B cell (primary cell): ENCODE data around the gene MYO10. TPM values are rescaled to one million over a fixed set of nuclear protein-coding genes. Genes with fewer than 3 reads are reported as not detected.

Source experiments
- ATAC-seq: fragments of 200-7000 bp; cut with Tn5 transposase; one replicate; pipeline ENCODE4 v1.10.0; 2021; ENCODE audit warnings: low read depth, mild to moderate bottlenecking, moderate number of reproducible peaks, moderate library complexity
- CTCF ChIA-PET: fragments of 350-600 bp; sonication (Branson Sonifier 250); formaldehyde crosslinking; loops from one replicate; lab custom pipeline; 2021; ENCODE audit warnings: antibody characterized with exemption, inconsistent platforms; lab: Charles Lee
- POLR2A ChIA-PET: fragments of 350-600 bp; sonication (Branson Sonifier 250); formaldehyde crosslinking; loops from one replicate; lab custom pipeline; 2021; ENCODE audit warnings: antibody characterized with exemption; lab: Charles Lee
- DNase-seq: peaks from one replicate; pipeline ENCODE4 v3.0.0; 2013
- H2AFZ ChIP-seq: 2 replicates; pipeline ENCODE4 v1.6.1; 2012; ENCODE audit warnings: mild to moderate bottlenecking, low read depth, low read length; ENCODE audit not compliant: insufficient read depth, poor library complexity, severe bottlenecking
- H3K27ac ChIP-seq, 2 donors: 1 replicate in 1 of 2; 2 replicates in 1 of 2; pipeline ENCODE4 v1.5.1; 2012 to 2013; ENCODE audit warnings: low read length in 2 of 2, mild to moderate bottlenecking in 2 of 2, moderate library complexity in 1 of 2
- H3K27me3 ChIP-seq, 4 experiments: fragments of 200-600 bp in 1 of 4; sonication (generic) in 1 of 4; replicated peaks in 1 of 4; 1 replicate in 2 of 4; 2 replicates in 2 of 4; pipeline versions ENCODE4 v1.6.1 to v1.7.0; 2013 to 2016; ENCODE audit warnings: low read length in 3 of 4, mild to moderate bottlenecking in 2 of 4, mixed read lengths in 1 of 4, moderate library complexity in 1 of 4; ENCODE audit not compliant: insufficient read depth in 4 of 4, control insufficient read depth in 3 of 4; ENCODE audit errors: control extremely low read depth in 1 of 4
- H3K36me3 ChIP-seq, 2 experiments: replicated peaks in 1 of 2; 1 replicate in 1 of 2; 2 replicates in 1 of 2; pipeline versions ENCODE4 v1.6.1 to v1.7.1; 2013; ENCODE audit warnings: low read length in 1 of 2; ENCODE audit not compliant: insufficient read depth in 2 of 2, control insufficient read depth in 1 of 2; ENCODE audit errors: control extremely low read depth in 1 of 2, extremely low read depth in 1 of 2
- H3K4me1 ChIP-seq, 2 donors: fragments of 200-600 bp in 1 of 2; sonication (generic) in 1 of 2; 1 replicate in 1 of 2; 2 replicates in 1 of 2; pipeline versions ENCODE4 v1.5.1 to v1.6.1; 2013 to 2017; ENCODE audit warnings: low read length in 2 of 2; ENCODE audit not compliant: control insufficient read depth in 2 of 2, insufficient read depth in 2 of 2
- H3K4me2 ChIP-seq: replicated peaks from 2 replicates; pipeline ENCODE3; 2012; ENCODE audit warnings: mild to moderate bottlenecking, low read depth, low read length; ENCODE audit not compliant: poor library complexity, severe bottlenecking
- H3K4me3 ChIP-seq, 5 experiments: fragments of 200-600 bp in 1 of 5; sonication (generic) in 1 of 5; 1 replicate in 3 of 5; 2 replicates in 2 of 5; pipeline versions ENCODE4 v1.5.1 to v1.7.0; 2011 to 2016; ENCODE audit warnings: low read length in 4 of 5, mild to moderate bottlenecking in 4 of 5, low read depth in 2 of 5, control low read depth in 1 of 5, moderate library complexity in 1 of 5; ENCODE audit not compliant: insufficient read depth in 1 of 5; ENCODE audit errors: control extremely low read depth in 1 of 5, extremely low read depth in 1 of 5
- H3K79me2 ChIP-seq: fragments of 200-600 bp; sonication (generic); one replicate; pipeline ENCODE4 v1.6.0; 2016; ENCODE audit warnings: low read length; ENCODE audit not compliant: control insufficient read depth, insufficient read depth
- H3K9ac ChIP-seq: fragments of 200-600 bp; sonication (generic); 2 replicates; pipeline ENCODE4 v1.6.1; 2017; ENCODE audit warnings: mild to moderate bottlenecking, low read length, moderate library complexity
- H3K9me3 ChIP-seq, 3 donors: one replicate each; pipeline versions ENCODE4 v1.6.1 to v1.7.1; 2013; ENCODE audit warnings: low read length in 2 of 3; ENCODE audit not compliant: control insufficient read depth in 2 of 3, insufficient read depth in 1 of 3; ENCODE audit errors: control extremely low read depth in 1 of 3
- H4K20me1 ChIP-seq: 2 replicates; pipeline ENCODE4 v1.6.0; 2012; ENCODE audit warnings: mild to moderate bottlenecking, low read length; ENCODE audit not compliant: insufficient read depth, control insufficient read depth, poor library complexity, severe bottlenecking
- H3K27ac Mint-ChIP-seq: one replicate; pipeline ENCODE4 v1.8.0; 2021; ENCODE audit warnings: mixed read lengths
- H3K27me3 Mint-ChIP-seq: one replicate; pipeline ENCODE4 v1.8.0; 2021; ENCODE audit warnings: mixed read lengths
- H3K4me1 Mint-ChIP-seq: one replicate; pipeline ENCODE4 v1.8.0; 2021; ENCODE audit warnings: mixed read lengths
- H3K4me3 Mint-ChIP-seq: one replicate; pipeline ENCODE4 v1.8.0; 2021; ENCODE audit warnings: mixed read lengths
- H3K9me3 Mint-ChIP-seq: one replicate; pipeline ENCODE4 v1.8.0; 2022; ENCODE audit warnings: mixed read lengths; ENCODE audit not compliant: insufficient read depth
- CTCF ChIP-seq: fragments of 200-600 bp; IDR thresholded peaks from one replicate; pipeline ENCODE4 v1.8.0; 2022; ENCODE audit warnings: antibody characterized with exemption, mild to moderate bottlenecking
- EZH2 ChIP-seq: IDR thresholded peaks from 2 replicates; pipeline ENCODE4 v1.6.1; 2012; ENCODE audit warnings: borderline replicate concordance, low read depth, mild to moderate bottlenecking, moderate library complexity, low read length; ENCODE audit not compliant: insufficient read depth, poor library complexity, severe bottlenecking
- WGBS: methylation state at CpG from one replicate; pipeline ENCODE4 v1.1.5; 2013; ENCODE audit warnings: missing lambda C conversion rate; ENCODE audit not compliant: insufficient coverage; 5-methylcytosine and 5-hydroxymethylcytosine counted together
- intact Hi-C: fragments of 100-400 bp; cut with micrococcal nuclease; formaldehyde crosslinking; loops from one replicate; pipeline ENCODE4 v1.10.0; 2022
- polyA plus RNA-seq: library from polyadenylated mRNA; depleted of rRNA; stranded (reverse); fragments of >200 nt; gene quantifications from 2 replicates; pipeline ENCODE4 v1.2.3, GENCODE V29; 2012
- small RNA-seq: library from RNA; depleted of rRNA; stranded (forward); fragments of <200 nt; gene quantifications from one replicate; pipeline ENCODE3, GENCODE V24; 2012; ENCODE audit warnings: low replicate concordance, low read depth; ENCODE audit not compliant: insufficient read length
- total RNA-seq, 2 donors: library from RNA; stranded (reverse); fragments of 120-200 nt in 1 of 2; gene quantifications; 1 replicate in 1 of 2; 2 replicates in 1 of 2; pipeline versions ENCODE4 v1.2.3 to v1.2.4, GENCODE V29; 2013 to 2022

Gene MYO10
- total and polyA plus RNA-seq, 2 donors (not counting 1 experiment from before 2014, with no cell fraction given), result 0.10 TPM; not detected in 1

- POLR2A ChIA-PET, result no interaction called here
- peaks cover 0 to 3% (median 0%) of the 10 kb centered on the region in 4 experiments for H3K27me3 ChIP-seq
- Mint-ChIP-seq H3K27ac (peak overlapping the region; percentile 90), H3K9me3 (no peaks in the 10 kb centered on the region), H3K4me3 (peak overlapping the region; percentile 93), H3K27me3 (peaks cover 14% of the 10 kb centered on the region), H3K4me1 (peaks cover 18% of the 10 kb centered on the region)
- peak overlapping the region; percentile 89 for H3K4me2 ChIP-seq
- H3K9me3 ChIP-seq, result no peaks in the 10 kb centered on the region
- WGBS, result 13% methylated on average over 31 of the region's 31 CpGs
- H3K9ac ChIP-seq, result peak overlapping the region; percentile 73
- H2AFZ ChIP-seq, result peak overlapping the region; percentile 85
- no peaks in the 10 kb centered on the region for H4K20me1 ChIP-seq
- H3K4me1 ChIP-seq, result peaks cover 18 to 20% of the 10 kb centered on the region in 2 donors
- TF ChIP-seq EZH2, result no peak
- DNase-seq (no peak), ATAC-seq (no peak)
- intact Hi-C loops, result loop anchor here (2.0 to 5.0 kb wide), 2 partner anchors 59 to 151 kb away; partner anchors contain the start of gene ZNF622
- H3K27ac ChIP-seq, result peak overlapping the region; percentile 34 to 58
- H3K79me2 ChIP-seq, result peaks cover 8% of the 10 kb centered on the region
- H3K4me3 ChIP-seq, result peak overlapping the region; percentile 19 to 80 (median 65)
- H3K36me3 ChIP-seq, result no peaks in the 10 kb centered on the region
- CTCF ChIA-PET, result interaction anchor here (1.1 to 1.2 kb wide), 2 partner anchors 15 to 126 kb away, joined by 3 to 4 read pairs; no protein-coding TSS in a partner anchor
Measured at GRCh38 chr5:16615741-16616535, 320.1 kb downstream of the MYO10 start.

GRCh38 chr5:16612007-16612406 is 324.1 kb downstream of the MYO10 start:
- intact Hi-C loops, result no loop called here
- no peaks in the 10 kb centered on the region for H3K9me3 Mint-ChIP-seq
- H3K27me3 Mint-ChIP-seq, result peaks cover 14% of the 10 kb centered on the region
- no peak overlapping the region for H3K4me3 ChIP-seq
- no peaks in the 10 kb centered on the region for H4K20me1 ChIP-seq
- peaks cover 18% of the 10 kb centered on the region for H3K4me1 Mint-ChIP-seq
- TF ChIP-seq CTCF (no peak), EZH2 (no peak)
- no peak for DNase-seq
- H3K27ac ChIP-seq, result no peak overlapping the region
- ATAC-seq, result no peak
- no peak overlapping the region for H2AFZ ChIP-seq
- CTCF ChIA-PET, result no interaction called here
- no CpG with 5 or more reads among the region's 2 CpGs for WGBS
- no peak overlapping the region for H3K4me2 ChIP-seq
- H3K9ac ChIP-seq, result no peak overlapping the region
- peaks cover 9% of the 10 kb centered on the region in 2 donors for H3K4me1 ChIP-seq
- H3K27me3 ChIP-seq, result peaks cover 0 to 3% (median 0%) of the 10 kb centered on the region in 4 experiments
- H3K27ac Mint-ChIP-seq, result no peak overlapping the region
- POLR2A ChIA-PET, result no interaction called here
- H3K4me3 Mint-ChIP-seq, result no peak overlapping the region
- no peaks in the 10 kb centered on the region for H3K36me3 ChIP-seq
- peaks cover 0 to 3% (median 0%) of the 10 kb centered on the region in 3 donors for H3K9me3 ChIP-seq
- H3K79me2 ChIP-seq, result peaks cover 21% of the 10 kb centered on the region

Small RNA genes within 50 kb of the gene (small RNA-seq; reads per million reads assigned to genes)
- gene RF00019 (not detected), gene RNA5SP179 (not detected), gene RNU6-660P (not detected)
